Daoy (cell line): Measurements from ENCODE around the gene SFT2D1. TPM values are rescaled to one million over a fixed set of nuclear protein-coding genes. Genes with fewer than 3 reads are reported as not detected.
A peak's percentile ranks its signal among the peaks of the same experiment; 100 is the strongest.

Experiments
- DNase-seq: peaks from one replicate; pipeline ENCODE4 v3.0.0-alpha.2; 2015; ENCODE audit warnings: low read depth
- total RNA-seq: library from RNA; depleted of rRNA; stranded (reverse); fragments of >200 nt; shearing (Covaris generic); gene quantifications from 2 replicates; pipeline ENCODE4 v1.2.3, GENCODE V29; 2014

The SFT2D1 gene
- total RNA-seq, 1 experiment from 2014 or later, result 47.1 TPM

DNA sequence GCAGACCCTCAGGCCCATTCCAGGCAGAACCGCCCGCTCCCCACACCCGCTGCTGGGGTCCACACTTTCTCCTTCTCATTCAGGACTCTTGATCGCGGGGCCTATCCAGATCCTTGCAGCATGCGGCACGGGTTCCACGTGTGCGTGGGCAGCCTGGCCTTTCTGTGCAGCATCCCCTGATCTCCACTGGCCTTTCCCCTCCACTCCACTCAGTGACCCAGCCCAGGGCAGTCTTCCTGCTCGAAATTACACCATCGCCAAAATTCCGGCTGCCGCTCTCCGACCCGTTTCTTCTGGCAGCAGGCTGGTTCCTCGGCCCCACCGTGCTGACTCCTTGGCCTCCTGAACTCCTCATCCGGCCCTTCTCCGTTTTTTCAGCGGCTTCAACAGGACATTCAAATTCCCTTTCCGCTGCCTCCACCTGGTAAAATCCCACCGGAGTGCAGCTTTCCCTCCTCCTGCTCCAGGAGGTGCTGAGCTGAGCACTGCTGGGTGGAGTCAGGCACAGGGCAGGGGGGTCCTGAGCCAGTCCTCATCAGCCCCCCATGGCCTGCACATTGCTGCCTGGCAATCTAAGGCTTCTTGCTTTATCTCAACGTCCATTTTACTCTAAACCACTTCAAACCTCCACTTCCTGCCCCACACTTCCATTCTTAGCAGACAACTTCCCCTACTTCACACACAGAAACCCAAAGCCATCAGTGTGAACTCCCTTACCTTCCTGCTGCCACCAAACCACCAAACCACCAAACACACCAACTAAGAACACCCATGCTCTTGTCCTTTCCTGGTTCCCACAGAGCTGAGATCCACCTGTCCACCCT is 9.0 kb downstream of the SFT2D1 start:
- DNase-seq, result no peak

GRCh38 chr6:166331503-166332415 is 10.6 kb downstream of the SFT2D1 start:
- DNase-seq, result no peak

DNA sequence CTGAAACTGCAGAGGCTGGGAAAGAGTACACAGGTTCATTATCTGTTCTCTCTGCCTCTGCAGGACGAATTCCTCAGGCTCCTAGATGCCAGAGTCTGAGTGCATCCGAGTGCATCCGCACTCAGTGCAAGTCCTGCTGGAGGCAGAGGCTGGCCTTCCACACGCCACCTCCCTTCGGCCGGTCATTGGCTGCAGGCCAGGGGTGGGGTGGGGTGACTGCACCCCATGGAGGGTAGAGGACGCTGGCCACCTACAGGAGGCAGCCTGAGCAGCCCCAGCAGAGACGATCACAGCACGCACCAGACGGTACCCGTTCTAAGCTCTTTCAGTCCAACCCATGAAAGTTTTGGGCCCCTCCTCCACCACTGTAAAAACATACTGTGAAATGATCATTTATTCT is 11.7 kb downstream of the SFT2D1 start:
- no peak for DNase-seq

- DNase-seq, result no peak
Observed at GRCh38 chr6:166325383-166326042, 16.8 kb downstream of the SFT2D1 start.

- no peak for DNase-seq
Observed at GRCh38 chr6:166323395-166323794, 18.9 kb downstream of the SFT2D1 start.

DNA sequence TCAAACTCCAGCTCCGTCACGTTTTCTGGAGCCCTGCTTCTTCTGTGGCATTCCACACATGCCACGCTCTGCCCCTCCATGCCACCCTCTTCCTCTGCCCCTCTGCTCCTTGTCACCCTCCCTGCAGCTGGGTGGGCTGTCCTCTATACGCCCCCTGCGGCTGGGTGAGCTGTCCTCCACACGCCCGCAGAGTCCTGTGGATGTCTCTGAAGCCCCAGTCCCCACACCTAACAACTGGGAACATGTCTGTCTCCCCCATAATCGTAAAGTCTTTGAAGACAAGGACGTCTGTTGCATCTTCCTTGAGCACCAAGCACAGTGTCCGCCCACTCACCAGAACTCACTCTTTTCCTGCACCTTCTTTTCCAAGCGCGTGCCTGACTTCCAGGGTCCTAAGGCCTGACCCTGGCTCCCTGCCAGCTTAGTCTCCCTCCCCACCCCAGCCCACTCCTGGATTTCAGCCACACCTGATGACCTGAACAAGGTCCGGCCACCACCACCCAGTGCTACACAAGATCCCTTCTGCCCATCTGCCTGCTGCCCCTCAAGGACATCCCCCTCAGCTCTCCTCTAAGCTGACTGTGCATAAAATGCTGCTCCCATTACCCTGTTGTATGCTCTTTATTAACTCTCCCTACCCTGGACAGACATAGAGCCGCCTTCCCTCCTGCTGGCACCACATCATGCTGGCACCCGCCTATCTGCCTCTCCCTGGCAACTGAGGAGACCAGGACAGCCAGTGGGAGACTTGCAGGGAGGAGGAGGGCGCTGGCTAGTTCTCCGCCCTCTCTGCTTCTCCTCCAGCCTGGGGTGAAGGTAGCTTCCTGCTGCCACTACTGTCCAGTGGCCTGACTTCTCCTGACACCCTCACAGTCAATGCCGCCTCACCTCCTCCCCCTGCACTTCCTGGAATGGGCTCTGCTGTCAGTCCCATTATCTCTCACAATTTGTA is 23.4 kb downstream of the SFT2D1 start:
- no peak for DNase-seq

GRCh38 chr6:166318227-166318626 is 24.1 kb downstream of the SFT2D1 start:
- peak; percentile 46 for DNase-seq

- DNase-seq, result no peak
Observed at GRCh38 chr6:166317261-166318212, 24.8 kb downstream of the SFT2D1 start.

DNA sequence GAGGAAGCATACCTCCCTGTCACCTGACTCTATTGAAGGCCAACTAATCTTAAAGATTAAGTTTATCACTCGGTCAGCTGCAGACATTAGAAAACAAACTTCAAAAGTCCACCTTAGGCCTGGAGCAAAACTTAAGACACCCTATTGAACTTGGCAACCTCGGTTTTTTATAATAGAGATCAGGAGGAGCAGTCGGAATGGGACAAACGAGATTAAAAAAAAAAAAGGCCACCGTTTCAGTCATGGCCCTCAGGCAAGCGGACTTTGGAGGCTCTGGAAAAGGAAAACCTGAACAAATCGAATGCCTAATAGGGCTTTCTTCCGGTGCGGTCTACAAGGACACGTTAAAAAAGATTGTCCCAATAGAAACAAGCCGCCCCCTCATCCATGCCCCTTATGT is 26.9 kb downstream of the SFT2D1 start:
- no peak for DNase-seq

DNA sequence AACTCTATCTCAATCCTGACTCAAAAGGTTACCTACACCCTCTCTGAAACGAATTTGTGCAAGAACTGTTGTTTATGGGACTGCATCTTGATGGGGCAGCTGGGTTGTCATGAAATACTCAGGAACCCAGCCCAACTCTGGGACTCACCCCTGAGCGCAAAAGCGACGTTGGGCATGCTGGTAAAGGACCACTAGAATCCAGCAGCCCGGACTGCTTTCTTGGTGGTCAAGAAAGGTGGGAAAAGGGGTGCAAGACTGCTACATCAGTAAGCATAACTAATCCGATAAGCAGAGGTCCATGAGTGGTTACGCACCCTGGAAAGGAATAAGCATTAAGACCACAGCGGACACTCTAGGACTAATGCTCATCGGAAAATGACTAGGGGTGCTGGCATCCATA is 27.9 kb downstream of the SFT2D1 start:
- no peak for DNase-seq

- peak; percentile 8 for DNase-seq
Observed at GRCh38 chr6:166313255-166314070, 28.9 kb downstream of the SFT2D1 start.

DNA sequence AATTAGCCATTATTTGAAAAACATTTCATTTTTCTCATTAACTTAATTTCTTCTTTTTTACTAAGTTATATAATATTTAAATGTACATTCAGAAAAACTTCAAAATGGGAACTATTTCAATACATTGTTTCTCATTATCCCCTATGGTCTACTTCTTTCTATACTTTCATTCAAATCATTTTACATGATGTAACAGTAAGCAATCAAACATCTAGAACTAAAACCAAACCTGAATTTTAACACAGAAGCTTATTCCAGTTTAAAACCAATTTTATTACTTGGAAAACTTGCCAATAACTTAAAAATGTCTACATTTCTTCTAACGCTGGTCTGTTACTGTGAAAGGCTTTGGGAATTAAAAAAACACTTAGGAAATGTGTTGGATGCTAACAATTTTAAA is 29.5 kb downstream of the SFT2D1 start:
- no peak for DNase-seq

GRCh38 chr6:166310634-166311033 is 31.7 kb downstream of the SFT2D1 start:
- no peak for DNase-seq

DNA sequence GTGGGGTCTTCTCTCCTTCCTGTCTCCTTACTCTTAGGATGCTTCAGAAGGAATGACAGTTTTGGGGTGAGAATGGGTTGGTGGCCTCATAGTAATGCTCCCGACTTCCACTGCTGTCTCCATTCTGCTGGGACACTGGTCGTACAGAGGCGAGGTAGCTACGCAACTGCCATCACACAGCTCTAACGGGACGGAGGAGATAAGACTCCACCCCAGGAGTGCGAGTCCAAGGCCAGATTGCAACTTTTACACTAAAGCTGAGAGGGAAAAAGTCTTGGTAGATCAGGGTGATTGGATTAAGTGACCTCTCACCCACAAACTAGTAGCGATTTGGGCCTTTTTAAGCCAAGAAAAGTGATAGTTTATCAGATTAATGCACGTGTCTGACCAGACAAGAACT is 32.4 kb downstream of the SFT2D1 start:
- DNase-seq, result no peak

GRCh38 chr6:166308769-166309589 is 33.4 kb downstream of the SFT2D1 start:
- DNase-seq, result no peak

GRCh38 chr6:166308033-166308768 is 34.1 kb downstream of the SFT2D1 start, which contains the start of gene PRR18:
Gene PRR18 (minus strand): TSS chr6:166308392. CDS start chr6:166308142, 250 bp downstream.
- DNase-seq, result peak; percentile 13
